ENCODE measurements around the gene NKIRAS2.

NKIRAS2 gene

GRCh38 chr17:42055027-42055426, 35.1 kb downstream of the NKIRAS2 start:
- no peak for DNase-seq (ENCODE audit: low spot score)

- DNase-seq (ENCODE audit: low spot score) = no peak
These were observed 35.6 kb downstream of the NKIRAS2 start for GRCh38 chr17:42055496-42055895.

DNA sequence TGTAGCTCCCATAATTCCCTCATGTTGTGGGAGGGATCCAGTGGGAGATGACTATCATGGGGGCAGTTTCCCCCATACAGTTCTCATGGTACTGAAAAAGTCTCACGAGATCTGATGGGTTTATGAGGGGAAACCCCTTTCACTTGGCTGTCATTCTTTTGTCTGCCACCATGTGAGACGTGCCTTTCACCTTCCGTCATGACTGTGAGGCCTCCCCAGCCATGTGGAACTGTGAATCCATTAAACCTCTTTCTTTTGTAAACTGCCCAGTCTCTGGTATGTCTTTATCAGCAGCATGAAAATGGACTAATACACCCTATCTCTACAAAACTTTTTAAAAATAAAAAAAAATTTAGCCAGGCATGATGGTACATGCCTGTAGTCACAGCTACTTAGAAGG, 36.7 kb downstream of the NKIRAS2 start:
- no peak for DNase-seq (ENCODE audit: low spot score)

DNA sequence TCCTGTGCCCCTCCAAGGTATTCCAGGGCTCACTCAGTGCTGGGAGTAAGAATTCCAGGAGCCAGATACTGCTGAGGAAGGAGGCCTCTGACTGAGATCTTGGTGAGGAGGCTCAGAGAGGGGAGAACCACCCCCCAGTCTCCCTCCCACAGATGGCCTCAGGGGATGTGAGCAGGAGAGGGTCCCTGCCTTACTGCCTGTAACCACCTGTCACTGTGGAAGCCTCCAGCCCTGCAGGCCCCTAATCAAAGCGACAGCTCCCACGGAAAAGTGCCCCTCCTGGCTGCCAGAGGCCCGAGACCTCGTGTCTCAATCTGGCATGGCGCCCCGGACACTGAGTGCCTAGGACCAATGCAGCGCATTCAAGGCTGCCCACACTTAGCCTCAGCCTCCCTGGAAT, 38.2 kb downstream of the NKIRAS2 start:
- DNase-seq (ENCODE audit: low spot score) = no peak

GRCh38 chr17:42059815-42060214, 39.9 kb downstream of the NKIRAS2 start:
- no peak for DNase-seq (ENCODE audit: low spot score)

GRCh38 chr17:42060231-42060630, 40.3 kb downstream of the NKIRAS2 start:
- DNase-seq (ENCODE audit: low spot score) = no peak

GRCh38 chr17:42061646-42062487, 42.0 kb downstream of the NKIRAS2 start:
- no peak for DNase-seq (ENCODE audit: low spot score)

DNA sequence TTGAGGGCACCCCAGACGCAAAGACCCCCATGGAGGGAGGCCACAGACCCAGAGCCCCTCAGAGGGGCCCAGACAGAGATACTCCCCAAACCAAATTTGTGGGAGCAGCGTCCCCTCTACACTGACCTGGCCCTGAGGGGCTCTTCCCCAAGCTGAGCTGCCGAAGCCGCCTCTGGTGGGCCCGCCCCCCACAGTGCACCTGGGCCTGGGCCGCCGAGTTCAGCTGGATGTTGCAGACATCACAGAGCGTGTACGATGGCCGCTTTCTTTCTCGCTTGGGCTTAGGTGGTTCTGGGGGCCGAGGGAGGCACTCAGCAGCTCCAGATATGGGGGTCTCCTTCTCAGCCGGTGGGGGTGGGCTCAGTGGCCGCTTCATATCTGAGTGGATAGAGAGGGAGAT, 42.8 kb downstream of the NKIRAS2 start:
- DNase-seq (ENCODE audit: low spot score) = no peak

GRCh38 chr17:42065201-42065600, 45.3 kb downstream of the NKIRAS2 start:
- no peak for DNase-seq (ENCODE audit: low spot score)

DNA sequence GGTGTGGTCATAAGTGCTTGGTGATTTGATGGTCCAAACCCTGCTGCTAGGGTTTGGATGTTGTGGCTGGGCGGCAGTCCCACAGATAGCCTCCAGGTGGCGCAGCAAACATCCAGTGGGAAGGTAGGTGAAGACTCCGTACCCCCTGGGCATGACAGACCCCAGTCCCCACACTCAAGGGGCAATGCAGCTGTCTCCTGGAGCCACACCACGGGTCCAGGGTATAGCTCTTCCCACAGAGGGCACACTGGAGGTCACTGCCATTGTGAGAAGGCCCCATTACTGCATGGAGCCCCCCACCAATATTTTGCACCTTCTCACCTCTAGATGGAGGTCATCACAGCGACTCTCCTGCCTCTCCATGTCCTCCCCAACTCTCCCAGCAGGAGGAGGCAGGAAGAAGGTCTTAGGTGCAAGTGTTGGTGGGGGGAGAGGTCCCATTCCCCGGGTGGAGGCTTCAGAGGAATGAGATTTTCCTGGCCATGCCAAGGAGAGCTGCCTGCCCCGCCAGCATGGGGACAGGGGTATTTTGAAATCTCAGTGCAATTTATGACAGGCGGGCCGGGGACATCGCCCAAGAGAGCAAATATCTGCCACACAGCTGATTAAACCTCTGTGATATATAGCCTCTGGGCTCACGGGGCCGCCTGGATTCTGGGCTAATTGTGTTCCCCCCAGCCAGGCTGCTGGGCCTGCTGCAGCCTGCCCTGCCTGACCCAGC, 47.6 kb downstream of the NKIRAS2 start:
- peak; percentile 96 for DNase-seq (ENCODE audit: low spot score)

- DNase-seq (ENCODE audit: low spot score) = no peak
These were observed 49.1 kb downstream of the NKIRAS2 start for GRCh38 chr17:42068979-42069378.

DNA sequence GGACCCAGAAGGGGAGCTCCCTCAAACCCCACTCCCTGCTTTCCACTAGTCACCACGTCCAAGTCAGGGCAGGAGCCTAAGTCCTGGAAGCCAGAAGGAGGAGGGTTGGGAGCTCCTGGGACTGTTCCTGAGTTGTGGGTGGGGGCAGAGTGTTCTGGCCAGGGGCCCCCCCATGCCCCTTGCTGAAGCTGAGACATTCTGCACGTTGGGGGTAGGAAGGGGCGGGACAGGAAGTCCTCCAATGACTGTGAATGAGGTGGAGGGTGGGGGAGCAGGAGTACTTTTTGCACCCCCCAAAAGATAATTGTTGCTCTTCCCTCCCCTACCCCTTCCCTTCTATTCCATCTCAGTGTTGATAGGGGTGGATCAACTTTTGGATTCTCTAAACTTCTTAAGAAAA, 51.9 kb downstream of the NKIRAS2 start:
- DNase-seq (ENCODE audit: low spot score) = no peak

DNA sequence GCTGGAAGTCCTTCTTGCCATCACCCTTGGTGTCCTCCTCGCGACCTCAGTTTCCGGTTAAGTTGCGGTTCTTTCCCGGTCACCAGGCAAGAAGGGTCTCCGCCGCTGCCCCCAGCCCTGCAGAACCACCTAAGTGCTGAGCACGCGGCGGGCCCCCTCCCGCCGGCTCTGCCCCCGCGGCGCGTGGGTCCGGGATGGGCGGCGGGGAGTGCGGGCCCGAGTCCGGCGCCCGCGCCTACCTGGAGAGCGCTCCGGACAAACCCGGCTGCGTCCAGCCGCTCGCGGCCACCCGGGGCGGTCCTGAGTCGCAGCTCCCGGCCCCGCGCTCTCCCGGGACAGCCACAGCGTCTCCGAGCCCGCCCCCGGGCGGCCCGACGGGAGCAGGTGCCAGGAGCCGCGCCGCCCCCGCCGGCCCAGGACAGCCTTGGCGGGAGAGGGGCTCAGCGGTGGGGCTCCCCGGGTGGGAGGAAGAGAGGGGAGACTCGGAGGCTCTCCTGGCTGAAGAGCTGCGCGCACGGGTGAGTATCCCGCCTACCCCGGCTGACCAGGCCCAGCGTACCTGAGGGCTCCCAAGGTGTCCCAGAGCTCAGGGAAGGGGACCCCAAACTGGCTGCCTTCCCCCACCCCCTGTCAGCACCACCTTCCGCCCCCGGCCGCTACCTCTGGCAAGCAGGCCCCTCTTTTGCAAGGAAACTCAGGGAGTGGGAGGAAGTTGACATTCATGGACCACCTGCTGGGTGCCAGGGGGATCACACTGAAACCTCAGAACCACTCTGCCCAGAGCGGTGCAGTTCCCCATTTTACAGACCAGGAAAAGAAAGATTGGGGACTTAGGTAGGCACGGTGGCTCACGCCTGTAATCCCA, 52.7 kb downstream of the NKIRAS2 start:
- no peak for DNase-seq (ENCODE audit: low spot score)

Data from HuH-7 (cell line).